Measurements from ENCODE around the gene MSH5. TPM values are rescaled to one million over a fixed set of nuclear protein-coding genes. Genes with fewer than 3 reads are reported as not detected.

The MSH5 gene
- total RNA-seq, 1 experiment from 2014 or later, result 36.6 TPM

GRCh38 chr6:31794866-31795615 is 55.2 kb downstream of the MSH5 start:
- Mint-ChIP-seq H3K27ac (ENCODE audit: low read depth, unreplicated experiment) (peak overlapping the region; percentile 98), H3K9me3 (ENCODE audit: unreplicated experiment) (no peaks in the 10 kb centered on the region), H3K36me3 (ENCODE audit: insufficient read depth, unreplicated experiment) (peaks cover 60% of the 10 kb centered on the region), H3K4me1 (ENCODE audit: insufficient read depth, unreplicated experiment) (peaks cover 31% of the 10 kb centered on the region), H3K4me3 (ENCODE audit: unreplicated experiment) (peak overlapping the region; percentile 99), H3K27me3 (ENCODE audit: insufficient read depth, unreplicated experiment) (no peaks in the 10 kb centered on the region)
- intact Hi-C loops (cut with micrococcal nuclease), result loop anchor here (2.0 kb wide), 2 partner anchors 36 to 66 kb away; partner anchors contain the start of gene DDAH2
- no peak for TF ChIP-seq CTCF (IDR thresholded peaks at IDR 0.05; ENCODE audit: unreplicated experiment)
- POLR2A ChIA-PET, result interaction anchor here (0.6 to 3.2 kb wide), 29 partner anchors 9 to 403 kb away, joined by 3 to 79 read pairs (median 6); partner anchors contain the start of genes ABHD16A, BAG6, C6orf47 and CLIC1
- no peak for DNase-seq (ENCODE audit: unreplicated experiment)
- CTCF ChIA-PET, result interaction anchor here (0.6 to 2.8 kb wide), 6 partner anchors 8 to 354 kb away, joined by 4 to 22 read pairs (median 4); partner anchors contain the start of genes CLIC1 and LSM2
- BruUV-seq (replicated peaks), result TSS peak; percentile 47

DNA sequence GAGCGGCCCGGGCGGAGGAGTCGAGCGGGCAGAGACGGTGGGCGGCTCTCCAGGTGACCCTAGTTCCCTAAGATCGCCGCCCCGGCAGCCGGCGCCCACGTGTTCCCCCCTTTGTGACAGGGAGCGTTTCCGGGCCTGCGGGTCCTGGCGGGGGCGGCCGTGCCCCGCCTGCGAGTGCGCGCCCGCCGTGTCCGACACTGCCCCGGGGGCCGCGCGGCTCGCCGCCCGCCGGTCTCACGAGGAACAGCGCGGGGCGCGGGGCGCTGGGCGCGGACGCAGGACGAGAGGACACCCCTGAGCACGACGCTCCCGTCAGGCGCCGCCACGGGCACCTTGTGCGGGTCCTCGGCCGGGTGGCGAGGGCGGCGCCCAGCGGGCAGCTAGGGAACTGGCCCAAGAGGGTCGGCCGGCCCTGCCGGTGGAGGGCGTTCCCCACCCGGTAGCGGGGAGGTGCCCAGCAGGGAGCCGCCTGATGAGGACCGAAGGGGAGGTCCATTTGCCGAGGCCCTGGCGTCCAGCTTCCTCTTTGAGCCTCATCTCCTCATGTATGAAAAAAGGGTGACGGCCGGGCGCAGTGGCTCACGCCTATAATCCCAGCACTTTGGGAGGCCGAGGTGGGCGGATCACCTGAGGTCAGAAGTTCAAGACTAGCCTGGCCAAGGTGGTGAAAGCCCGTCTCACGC is 56.0 kb downstream of the MSH5 start, which contains the start of gene VARS1:
TSS of gene VARS1 (minus strand) at position 137 of the 683 bp plus-strand sequence. CDS start 535 bp downstream, outside the sequence.
- no peaks in the 10 kb centered on the region for H3K27me3 Mint-ChIP-seq (ENCODE audit: insufficient read depth, unreplicated experiment)
- peak; percentile 93 for DNase-seq (ENCODE audit: unreplicated experiment)
- TF ChIP-seq CTCF (IDR thresholded peaks at IDR 0.05; ENCODE audit: unreplicated experiment), result peak; percentile 69
- H3K4me3 Mint-ChIP-seq (ENCODE audit: unreplicated experiment), result peak within 1 kb of the TSS; percentile 99
- peaks cover 60% of the 10 kb centered on the region for H3K36me3 Mint-ChIP-seq (ENCODE audit: insufficient read depth, unreplicated experiment)
- H3K27ac Mint-ChIP-seq (ENCODE audit: low read depth, unreplicated experiment), result peak within 1 kb of the TSS; percentile 98
- ChIA-PET CTCF (interaction anchor here (0.6 to 2.8 kb wide), 9 partner anchors 10 to 138 kb away, joined by 3 to 22 read pairs (median 3); partner anchors contain the start of genes DDAH2 and LSM2), POLR2A (interaction anchor here (0.6 to 3.2 kb wide), 29 partner anchors 8 to 400 kb away, joined by 3 to 79 read pairs (median 6); partner anchors contain the start of genes ABHD16A, BAG6, C6orf47 and CLIC1)
- H3K4me1 Mint-ChIP-seq (ENCODE audit: insufficient read depth, unreplicated experiment), result peaks cover 27% of the 10 kb centered on the region
- BruUV-seq (replicated peaks), result no TSS peak
- no peaks in the 10 kb centered on the region for H3K9me3 Mint-ChIP-seq (ENCODE audit: unreplicated experiment)
- intact Hi-C loops (cut with micrococcal nuclease), result loop anchor here (2.0 kb wide), 3 partner anchors 19 to 67 kb away; partner anchors contain the start of genes DDAH2, HSPA1A and HSPA1L

DNA sequence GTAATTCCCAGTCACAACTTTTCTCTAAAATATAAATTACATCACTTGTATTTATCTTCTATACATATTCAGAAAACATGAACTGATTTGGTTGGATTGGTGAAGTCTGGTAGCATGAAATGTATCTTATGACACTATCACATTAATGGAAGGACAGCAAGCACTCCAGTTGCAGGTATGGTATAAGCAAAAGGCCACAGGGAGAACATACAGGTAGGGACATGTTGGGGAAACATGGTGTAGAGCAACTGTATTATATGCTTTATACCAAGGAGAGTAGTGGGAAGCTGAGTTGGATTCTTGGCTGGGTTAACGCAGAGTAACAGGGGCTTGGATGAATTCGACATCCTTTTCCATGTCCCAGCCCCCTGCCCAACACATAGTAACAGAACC is 57.2 kb downstream of the MSH5 start:
- Mint-ChIP-seq H3K4me3 (ENCODE audit: unreplicated experiment) (no peak overlapping the region), H3K4me1 (ENCODE audit: insufficient read depth, unreplicated experiment) (peaks cover 16% of the 10 kb centered on the region), H3K27ac (ENCODE audit: low read depth, unreplicated experiment) (no peak overlapping the region), H3K36me3 (ENCODE audit: insufficient read depth, unreplicated experiment) (peaks cover 57% of the 10 kb centered on the region), H3K9me3 (ENCODE audit: unreplicated experiment) (no peaks in the 10 kb centered on the region), H3K27me3 (ENCODE audit: insufficient read depth, unreplicated experiment) (no peaks in the 10 kb centered on the region)
- no TSS peak for BruUV-seq (replicated peaks)
- POLR2A ChIA-PET, result interaction anchor here (1.6 to 3.2 kb wide), 11 partner anchors 9 to 94 kb away, joined by 4 to 79 read pairs (median 19); partner anchors contain the start of genes ABHD16A, DDAH2, HSPA1A and HSPA1B
- intact Hi-C loops (cut with micrococcal nuclease), result loop anchor here (2.0 kb wide), 1 partner anchor 18 kb away; the partner anchor contains the start of genes HSPA1A and HSPA1L
- DNase-seq (ENCODE audit: unreplicated experiment), result no peak
- CTCF ChIA-PET, result interaction anchor here (1.3 to 2.8 kb wide), 3 partner anchors 9 to 67 kb away, joined by 3 to 22 read pairs (median 6); partner anchors contain the start of genes DDAH2 and LSM2
- no peak for TF ChIP-seq CTCF (IDR thresholded peaks at IDR 0.05; ENCODE audit: unreplicated experiment)

Data from MCF 10A (cell line).